ENCODE measurements around the gene WNT10A.
"Not testable (repeated sequence)": the region's sequence is repeated elsewhere in the genome, so short reads cannot be mapped to it uniquely, and the experiment has no call there.

The WNT10A gene

DNA sequence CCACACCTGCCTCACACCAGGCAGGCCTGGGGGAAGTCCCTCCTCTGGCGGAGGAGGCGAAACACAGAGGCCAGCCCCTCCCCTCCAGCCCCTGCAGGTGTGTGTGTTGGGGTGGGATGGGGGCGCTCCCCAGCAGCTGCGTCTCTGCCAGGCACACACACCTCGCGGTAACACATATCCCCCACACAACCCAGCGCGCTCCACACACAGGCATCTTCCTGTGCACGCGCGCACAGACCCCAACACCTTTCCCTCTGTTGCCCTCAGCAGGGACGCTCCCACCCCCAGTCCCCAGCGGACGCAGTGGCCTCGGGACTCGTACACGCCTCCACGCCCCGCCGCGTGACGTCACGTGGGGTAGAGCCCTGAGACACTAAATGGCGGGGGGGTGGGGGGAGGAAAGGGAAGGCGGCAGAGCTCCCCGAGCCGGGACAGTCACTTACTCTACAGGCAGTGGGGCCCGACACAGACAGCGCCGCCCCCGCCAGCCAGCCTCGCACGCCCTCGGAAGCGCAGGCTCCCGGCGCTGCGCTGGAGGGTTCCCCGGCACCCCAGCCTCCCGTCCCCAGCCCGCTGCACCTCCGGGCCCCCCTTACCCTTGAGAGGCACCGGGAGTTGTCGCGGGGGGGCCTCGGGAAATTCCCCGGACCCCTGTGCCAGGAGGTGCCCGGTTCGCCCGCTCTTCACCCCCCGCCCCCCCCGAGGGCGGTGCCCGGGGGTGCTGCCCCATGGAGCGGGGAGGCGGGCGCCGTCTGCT, at the start of gene WNT10A:
TSS of gene WNT10A (plus strand) at position 751 of the 757 bp plus-strand sequence. CDS start 144 bp downstream, outside the sequence.
- no peak for DNase-seq (ENCODE audit: low read depth, low spot score)

GRCh38 chr2:218831378-218831990, 49.2 kb upstream of the WNT10A start, which contains the start of gene PRKAG3:
Gene PRKAG3, minus strand, starts transcription at chr2:218831803.
- DNase-seq (ENCODE audit: low read depth, low spot score): no peak

GRCh38 chr2:218832081-218832480, 48.6 kb upstream of the WNT10A start:
- no peak for DNase-seq (ENCODE audit: low read depth, low spot score)

DNA sequence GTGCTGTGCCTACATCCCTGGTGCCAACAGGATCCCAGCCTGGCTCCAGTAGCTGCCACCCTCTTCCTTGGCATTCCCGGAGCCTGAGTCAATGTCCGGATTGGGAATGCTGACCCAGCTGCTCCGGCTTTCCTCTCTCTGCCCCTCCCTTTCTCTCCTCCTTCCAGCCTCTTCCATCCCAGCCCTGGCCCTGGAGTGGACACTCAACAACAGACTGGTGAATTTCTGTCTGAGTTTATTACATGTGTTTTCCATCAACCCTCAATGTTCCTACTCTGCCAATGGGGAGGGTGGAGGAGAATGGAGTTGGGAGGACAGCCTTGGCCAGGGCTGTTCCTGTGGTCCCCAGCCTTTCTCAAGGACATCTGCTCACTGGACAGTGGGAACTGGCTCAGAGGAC, 48.1 kb upstream of the WNT10A start:
- no peak for DNase-seq (ENCODE audit: low read depth, low spot score)

DNA sequence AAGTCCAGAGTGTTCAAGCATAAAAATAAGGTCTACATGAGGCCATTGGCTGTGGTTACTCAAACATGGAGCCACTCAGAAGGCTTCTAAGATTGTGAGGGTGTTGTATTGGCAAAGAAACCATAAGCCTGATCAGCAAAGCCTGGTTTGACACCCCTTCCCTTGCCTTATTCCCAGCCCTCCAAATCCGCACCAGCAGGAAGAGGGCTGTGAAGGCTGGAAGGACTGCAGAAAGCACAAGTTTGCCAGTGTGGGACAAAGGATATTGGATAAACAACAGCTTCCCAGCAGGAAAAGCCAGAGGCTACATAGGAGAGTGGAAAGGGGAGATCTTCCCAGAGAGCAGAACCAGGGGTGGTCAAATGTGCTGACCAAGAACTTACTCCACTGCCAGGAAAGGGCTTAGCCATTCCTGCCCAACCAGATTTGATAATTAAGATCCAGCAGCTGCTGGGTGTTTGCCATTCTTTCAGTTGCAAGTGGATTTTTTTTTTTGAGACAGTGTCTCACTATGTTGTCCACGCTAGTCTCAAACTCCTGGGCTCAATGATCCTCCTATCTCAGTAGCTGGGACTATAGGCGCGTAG, 47.5 kb upstream of the WNT10A start:
- DNase-seq (ENCODE audit: low read depth, low spot score): no peak

- DNase-seq (ENCODE audit: low read depth, low spot score): no peak
Observed at GRCh38 chr2:218834685-218835084, 46.0 kb upstream of the WNT10A start.

DNA sequence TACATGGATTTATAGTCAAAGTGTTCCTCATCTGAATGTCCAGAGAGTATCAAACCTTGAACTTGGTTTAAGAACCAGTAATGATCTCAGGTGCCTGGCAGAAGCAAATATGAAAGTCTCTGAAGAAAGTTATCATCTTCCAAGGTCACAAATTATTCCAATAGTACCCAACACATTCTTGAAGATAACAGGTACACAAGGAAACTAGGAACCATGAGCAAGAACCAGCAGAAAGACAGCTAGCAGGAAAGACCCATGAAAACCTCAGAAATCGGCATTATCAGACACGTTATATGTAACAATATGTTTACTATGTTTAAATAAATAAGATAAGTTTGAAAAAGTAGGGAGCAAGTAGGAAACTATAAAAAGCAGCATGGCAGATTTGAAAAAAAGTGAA, 43.2 kb upstream of the WNT10A start:
- no peak for DNase-seq (ENCODE audit: low read depth, low spot score)

- DNase-seq (ENCODE audit: low read depth, low spot score): no peak
Observed at GRCh38 chr2:218839430-218839829, 41.2 kb upstream of the WNT10A start.

GRCh38 chr2:218839888-218840287, 40.8 kb upstream of the WNT10A start:
- no peak for DNase-seq (ENCODE audit: low read depth, low spot score)

DNA sequence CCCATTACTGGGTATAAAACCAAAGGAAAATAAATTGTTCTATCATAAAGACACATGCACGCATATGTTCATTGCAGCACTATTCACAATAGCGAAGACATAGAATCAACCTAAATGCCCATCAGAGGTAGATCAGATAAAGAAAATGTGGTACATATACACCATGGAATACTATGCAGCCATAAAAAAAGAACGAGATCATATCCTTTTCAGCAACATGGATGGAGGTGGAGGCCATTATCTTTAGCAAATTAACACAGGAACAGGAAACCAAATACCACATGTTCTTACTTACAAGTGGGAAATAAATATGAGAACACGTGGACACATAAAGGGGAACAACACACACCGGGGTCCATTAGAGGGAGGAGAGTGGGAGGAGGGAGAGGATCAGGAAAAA, 36.3 kb upstream of the WNT10A start:
- not testable (repeated sequence) for DNase-seq (ENCODE audit: low read depth, low spot score)

GRCh38 chr2:218846963-218847362, 33.7 kb upstream of the WNT10A start:
- DNase-seq (ENCODE audit: low read depth, low spot score): not testable (repeated sequence)

DNA sequence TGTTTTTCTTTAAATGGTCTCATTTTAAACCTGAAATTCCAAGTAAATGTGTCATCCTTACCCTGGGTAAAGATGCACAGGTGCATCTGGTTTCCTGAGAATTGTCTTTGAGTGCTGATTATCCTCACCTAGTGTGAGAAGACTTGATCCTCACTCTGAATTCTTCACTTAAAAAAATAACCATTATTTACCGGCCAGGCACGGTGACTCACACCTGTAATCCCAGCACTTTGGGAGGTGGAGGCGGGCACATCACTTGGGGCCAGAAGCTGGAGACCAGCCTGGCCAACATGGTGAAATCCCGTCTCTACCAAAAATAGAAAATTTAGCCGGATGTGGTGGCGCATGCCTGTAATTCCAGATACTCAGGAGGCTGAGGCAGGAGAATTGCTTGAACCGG, 30.9 kb upstream of the WNT10A start:
- DNase-seq (ENCODE audit: low read depth, low spot score): no peak

- DNase-seq (ENCODE audit: low read depth, low spot score): no peak
Observed at GRCh38 chr2:218850796-218851195, 29.9 kb upstream of the WNT10A start.

DNA sequence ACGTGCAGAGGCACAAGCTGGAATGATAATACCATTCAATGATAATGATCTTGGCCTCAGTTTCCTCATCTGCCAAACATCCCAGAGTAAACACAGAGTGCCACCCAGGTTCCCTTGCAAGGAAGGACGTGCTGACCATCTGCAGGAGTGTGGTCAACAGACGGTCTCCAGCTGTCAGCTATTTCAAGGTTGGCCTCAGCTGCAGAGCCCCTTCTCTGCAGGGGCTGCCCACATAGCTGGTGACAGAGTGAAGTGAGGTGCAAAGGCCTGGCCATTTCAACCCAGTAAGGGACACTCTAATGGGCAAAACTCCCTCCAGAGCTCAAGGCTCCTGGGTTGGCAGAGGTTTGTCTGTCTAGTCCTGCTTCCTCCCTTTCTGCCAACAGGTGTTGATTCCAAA, 29.4 kb upstream of the WNT10A start:
- no peak for DNase-seq (ENCODE audit: low read depth, low spot score)

DNA sequence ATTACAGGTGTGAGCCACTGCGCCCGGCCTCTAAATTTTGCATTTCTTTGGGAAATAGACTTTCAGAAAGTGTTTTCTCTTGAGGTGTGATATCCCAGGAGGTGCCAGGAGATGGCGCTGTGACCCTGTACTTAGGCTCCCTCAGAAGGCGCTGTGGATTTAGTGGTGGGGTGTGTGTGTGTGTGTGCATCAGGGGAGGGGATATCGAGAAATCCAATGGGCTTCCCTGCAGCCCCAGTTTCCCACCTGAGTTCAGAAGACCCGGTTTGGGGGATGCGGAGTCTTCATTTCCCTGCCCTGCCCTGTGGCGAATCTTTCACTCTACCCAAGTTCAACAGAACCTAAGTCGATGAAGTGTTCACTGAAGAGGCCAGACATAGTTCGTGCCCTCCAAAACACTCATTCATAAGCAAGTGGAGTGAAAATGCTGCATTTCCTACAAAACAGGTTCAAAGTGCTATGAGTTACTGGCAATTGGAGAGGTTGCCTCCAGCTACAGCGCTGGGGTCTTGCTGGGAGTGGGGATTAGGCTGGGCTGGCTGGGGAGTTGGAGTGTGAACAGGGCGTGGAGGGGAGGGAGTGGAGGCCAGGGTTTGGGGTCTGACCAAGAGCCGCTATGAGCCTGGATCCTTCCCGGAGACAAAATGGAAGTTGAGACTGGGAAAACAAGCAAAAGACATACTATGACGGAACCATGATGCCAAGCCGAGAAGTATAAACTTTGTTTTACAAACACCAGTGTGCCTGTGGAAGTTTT, 27.6 kb upstream of the WNT10A start:
- DNase-seq (ENCODE audit: low read depth, low spot score): no peak

DNA sequence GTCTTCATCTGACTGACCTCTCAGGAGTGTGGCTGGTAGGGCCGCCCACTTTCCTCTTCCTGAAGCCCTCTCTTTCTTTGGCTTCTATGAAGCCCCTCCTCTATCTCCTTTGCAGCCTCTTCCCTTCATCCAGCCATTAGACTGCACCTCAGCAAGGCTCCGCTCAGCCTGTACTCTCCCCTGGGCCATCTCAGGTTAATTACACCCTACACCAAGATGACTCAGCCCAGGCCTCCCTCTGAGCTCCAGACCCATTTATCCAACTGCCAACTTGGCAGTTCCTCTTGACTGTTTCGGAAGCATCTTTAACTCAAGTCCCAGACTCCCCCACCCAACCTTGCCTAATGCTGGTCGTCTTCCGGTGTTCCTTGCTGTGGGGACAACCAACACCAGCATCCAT, 26.9 kb upstream of the WNT10A start:
- DNase-seq (ENCODE audit: low read depth, low spot score): no peak

DNA sequence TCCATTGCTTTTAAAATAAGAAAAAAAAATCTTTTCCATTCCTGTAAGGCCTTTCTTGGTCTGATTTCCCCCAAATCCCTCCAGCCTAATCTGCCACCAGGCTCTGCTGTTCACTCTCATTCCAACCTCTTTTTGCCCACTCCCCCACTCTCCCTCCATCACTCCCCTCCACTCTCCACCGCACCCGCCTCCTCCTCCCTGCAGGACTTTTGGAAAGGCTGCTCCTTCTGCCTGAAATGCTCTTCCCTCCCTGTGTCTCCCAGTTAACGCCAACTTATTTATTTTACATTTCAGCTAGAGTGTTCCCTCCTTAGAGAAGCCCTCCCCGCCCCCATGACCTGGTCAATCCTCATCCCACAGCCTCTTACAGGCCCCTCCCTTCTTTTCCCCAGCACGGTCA, 25.8 kb upstream of the WNT10A start:
- DNase-seq (ENCODE audit: low read depth, low spot score): no peak

- DNase-seq (ENCODE audit: low read depth, low spot score): no peak
Observed at GRCh38 chr2:218855305-218856166, 25.1 kb upstream of the WNT10A start.

- DNase-seq (ENCODE audit: low read depth, low spot score): no peak
Observed at GRCh38 chr2:218856167-218856895, 24.3 kb upstream of the WNT10A start.

GRCh38 chr2:218856896-218857243, 23.8 kb upstream of the WNT10A start:
- DNase-seq (ENCODE audit: low read depth, low spot score): no peak

Data from iPS DF 19.7 (cell line).